SK-N-SH treated with all-trans-retinoic acid at 6 μM for 48 hours (cell line): Measurements from ENCODE around the gene TBCD.

Experiments
- ARNTL ChIP-seq: fragments of 450-650 bp; formaldehyde crosslinking; IDR thresholded peaks from 2 replicates; pipeline ENCODE4 v1.5.0; 2020; ENCODE audit warnings: low read depth, mild to moderate bottlenecking, moderate library complexity, borderline replicate concordance
- ZFP3 ChIP-seq: fragments of 250-450 bp; sonication (Bioruptor Pico); IDR thresholded peaks from 2 replicates; pipeline ENCODE4 v1.5.0; 2020; ENCODE audit warnings: mild to moderate bottlenecking, moderate library complexity
- ZNF70 ChIP-seq: fragments of 450-650 bp; formaldehyde crosslinking; IDR thresholded peaks from 2 replicates; pipeline ENCODE4 v1.5.0; 2020; ENCODE audit warnings: mild to moderate bottlenecking, moderate library complexity
- ZNF8 ChIP-seq: fragments of 450-650 bp; formaldehyde crosslinking; IDR thresholded peaks from 2 replicates; pipeline ENCODE4 v1.5.0; 2020; ENCODE audit warnings: mild to moderate bottlenecking, moderate library complexity
- TF ChIP-seq, protein P1 (sequence below): fragments of 250-450 bp; sonication (Bioruptor Pico); IDR thresholded peaks from 2 replicates; pipeline ENCODE4 v1.8.0; 2020; ENCODE audit warnings: mild to moderate bottlenecking, moderate library complexity, borderline replicate concordance
- TF ChIP-seq, protein P2 (sequence below): fragments of 250-450 bp; sonication (Bioruptor Pico); IDR thresholded peaks from 2 replicates; pipeline ENCODE4 v1.8.0; 2021; ENCODE audit warnings: low read depth, mild to moderate bottlenecking, moderate library complexity, borderline replicate concordance
- TF ChIP-seq, protein P3 (sequence below): fragments of 250-450 bp; sonication (Bioruptor Pico); IDR thresholded peaks from 2 replicates; pipeline ENCODE4 v1.5.0; 2020; ENCODE audit warnings: mild to moderate bottlenecking, moderate library complexity

DNA sequence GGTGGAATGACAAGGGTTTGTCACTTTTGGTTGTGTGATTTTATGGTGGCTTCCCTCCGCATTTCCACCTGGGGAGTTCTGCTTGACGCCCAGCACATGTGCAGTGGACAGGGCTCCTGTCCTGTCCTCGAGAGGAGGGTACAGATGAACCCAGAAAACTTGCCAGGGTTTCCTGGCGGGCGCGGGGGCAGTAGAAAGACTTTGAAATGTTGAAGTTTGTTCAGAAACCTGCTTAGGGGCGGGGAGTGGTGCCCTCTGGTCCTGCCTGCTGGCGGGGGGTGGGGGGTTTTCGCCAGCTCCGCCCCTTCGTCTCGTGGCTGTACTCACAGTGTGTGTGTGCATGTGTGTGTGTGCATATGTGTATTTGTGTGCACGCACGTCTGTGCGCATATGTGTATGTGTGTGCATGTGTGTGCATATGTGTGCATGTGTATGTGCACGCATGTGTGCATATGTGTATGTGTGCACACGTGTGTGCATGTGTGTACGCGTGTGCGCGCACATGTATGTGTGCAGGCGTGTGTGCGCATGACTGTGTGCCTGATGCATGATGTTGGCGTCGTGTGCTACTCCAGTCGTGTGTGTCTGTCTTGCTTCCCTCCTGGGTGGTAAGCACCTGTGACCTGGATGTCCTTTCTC, 28.6 kb upstream of the TBCD start:
- TF ChIP-seq, protein P1, sequence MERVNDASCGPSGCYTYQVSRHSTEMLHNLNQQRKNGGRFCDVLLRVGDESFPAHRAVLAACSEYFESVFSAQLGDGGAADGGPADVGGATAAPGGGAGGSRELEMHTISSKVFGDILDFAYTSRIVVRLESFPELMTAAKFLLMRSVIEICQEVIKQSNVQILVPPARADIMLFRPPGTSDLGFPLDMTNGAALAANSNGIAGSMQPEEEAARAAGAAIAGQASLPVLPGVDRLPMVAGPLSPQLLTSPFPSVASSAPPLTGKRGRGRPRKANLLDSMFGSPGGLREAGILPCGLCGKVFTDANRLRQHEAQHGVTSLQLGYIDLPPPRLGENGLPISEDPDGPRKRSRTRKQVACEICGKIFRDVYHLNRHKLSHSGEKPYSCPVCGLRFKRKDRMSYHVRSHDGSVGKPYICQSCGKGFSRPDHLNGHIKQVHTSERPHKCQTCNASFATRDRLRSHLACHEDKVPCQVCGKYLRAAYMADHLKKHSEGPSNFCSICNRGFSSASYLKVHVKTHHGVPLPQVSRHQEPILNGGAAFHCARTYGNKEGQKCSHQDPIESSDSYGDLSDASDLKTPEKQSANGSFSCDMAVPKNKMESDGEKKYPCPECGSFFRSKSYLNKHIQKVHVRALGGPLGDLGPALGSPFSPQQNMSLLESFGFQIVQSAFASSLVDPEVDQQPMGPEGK (CRISPR knock-in tag) = no peak
- no peak for TF ChIP-seq ZFP3 (CRISPR knock-in tag)
- TF ChIP-seq, protein P2, sequence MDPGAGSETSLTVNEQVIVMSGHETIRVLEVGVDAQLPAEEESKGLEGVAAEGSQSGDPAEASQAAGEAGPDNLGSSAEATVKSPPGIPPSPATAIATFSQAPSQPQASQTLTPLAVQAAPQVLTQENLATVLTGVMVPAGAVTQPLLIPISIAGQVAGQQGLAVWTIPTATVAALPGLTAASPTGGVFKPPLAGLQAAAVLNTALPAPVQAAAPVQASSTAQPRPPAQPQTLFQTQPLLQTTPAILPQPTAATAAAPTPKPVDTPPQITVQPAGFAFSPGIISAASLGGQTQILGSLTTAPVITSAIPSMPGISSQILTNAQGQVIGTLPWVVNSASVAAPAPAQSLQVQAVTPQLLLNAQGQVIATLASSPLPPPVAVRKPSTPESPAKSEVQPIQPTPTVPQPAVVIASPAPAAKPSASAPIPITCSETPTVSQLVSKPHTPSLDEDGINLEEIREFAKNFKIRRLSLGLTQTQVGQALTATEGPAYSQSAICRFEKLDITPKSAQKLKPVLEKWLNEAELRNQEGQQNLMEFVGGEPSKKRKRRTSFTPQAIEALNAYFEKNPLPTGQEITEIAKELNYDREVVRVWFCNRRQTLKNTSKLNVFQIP (CRISPR knock-in tag) = no peak
- TF ChIP-seq ZNF70 (CRISPR knock-in tag) = no peak
- TF ChIP-seq, protein P3, sequence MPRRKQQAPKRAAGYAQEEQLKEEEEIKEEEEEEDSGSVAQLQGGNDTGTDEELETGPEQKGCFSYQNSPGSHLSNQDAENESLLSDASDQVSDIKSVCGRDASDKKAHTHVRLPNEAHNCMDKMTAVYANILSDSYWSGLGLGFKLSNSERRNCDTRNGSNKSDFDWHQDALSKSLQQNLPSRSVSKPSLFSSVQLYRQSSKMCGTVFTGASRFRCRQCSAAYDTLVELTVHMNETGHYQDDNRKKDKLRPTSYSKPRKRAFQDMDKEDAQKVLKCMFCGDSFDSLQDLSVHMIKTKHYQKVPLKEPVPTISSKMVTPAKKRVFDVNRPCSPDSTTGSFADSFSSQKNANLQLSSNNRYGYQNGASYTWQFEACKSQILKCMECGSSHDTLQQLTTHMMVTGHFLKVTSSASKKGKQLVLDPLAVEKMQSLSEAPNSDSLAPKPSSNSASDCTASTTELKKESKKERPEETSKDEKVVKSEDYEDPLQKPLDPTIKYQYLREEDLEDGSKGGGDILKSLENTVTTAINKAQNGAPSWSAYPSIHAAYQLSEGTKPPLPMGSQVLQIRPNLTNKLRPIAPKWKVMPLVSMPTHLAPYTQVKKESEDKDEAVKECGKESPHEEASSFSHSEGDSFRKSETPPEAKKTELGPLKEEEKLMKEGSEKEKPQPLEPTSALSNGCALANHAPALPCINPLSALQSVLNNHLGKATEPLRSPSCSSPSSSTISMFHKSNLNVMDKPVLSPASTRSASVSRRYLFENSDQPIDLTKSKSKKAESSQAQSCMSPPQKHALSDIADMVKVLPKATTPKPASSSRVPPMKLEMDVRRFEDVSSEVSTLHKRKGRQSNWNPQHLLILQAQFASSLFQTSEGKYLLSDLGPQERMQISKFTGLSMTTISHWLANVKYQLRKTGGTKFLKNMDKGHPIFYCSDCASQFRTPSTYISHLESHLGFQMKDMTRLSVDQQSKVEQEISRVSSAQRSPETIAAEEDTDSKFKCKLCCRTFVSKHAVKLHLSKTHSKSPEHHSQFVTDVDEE (CRISPR knock-in tag) = no peak
- TF ChIP-seq ZNF8 (CRISPR knock-in tag) = no peak
- TF ChIP-seq ARNTL (CRISPR knock-in tag) = no peak
